H1 (cell line): Measurements from ENCODE around the gene NRXN3. TPM values are rescaled to one million over a fixed set of nuclear protein-coding genes. Genes with fewer than 3 reads are reported as not detected.

Source experiments
- CTCF ChIA-PET: fragments of 300-600 bp; sonication (Branson Sonifier 250); formaldehyde crosslinking; loops from one replicate; lab custom pipeline; 2021; ENCODE audit not compliant: partially characterized antibody; lab: Charles Lee
- POLR2A ChIA-PET: fragments of 300-600 bp; sonication (Branson Sonifier 250); formaldehyde crosslinking; loops from one replicate; lab custom pipeline; 2021; ENCODE audit warnings: inconsistent platforms; ENCODE audit not compliant: partially characterized antibody; lab: Charles Lee
- DNase-seq, 2 experiments: peaks; one replicate each; pipeline versions ENCODE4 v3.0.0 to v3.0.0-alpha.2; 2010 to 2022; ENCODE audit warnings: low spot score in 2 of 2, low read depth in 1 of 2, mixed read lengths in 1 of 2
- FAIRE-seq: peaks from 2 replicates; lab custom pipeline; 2011; peaks lifted over from hg19 to GRCh38; lab: Jason Lieb, UNC
- H2AFZ ChIP-seq: 2 replicates; pipeline ENCODE4 v1.8.1; 2012; ENCODE audit warnings: low read length, inconsistent platforms
- H2AK5ac ChIP-seq: 2 replicates; pipeline ENCODE4 v1.6.1; 2013; ENCODE audit warnings: low read depth, low read length
- H2BK120ac ChIP-seq: replicated peaks from 2 replicates; pipeline ENCODE3; 2013; ENCODE audit warnings: low read depth, low read length, inconsistent platforms
- H2BK12ac ChIP-seq: 2 replicates; pipeline ENCODE4 v1.6.1; 2013; ENCODE audit warnings: low read depth, low read length
- H2BK15ac ChIP-seq: 2 replicates; pipeline ENCODE4 v1.6.1; 2013; ENCODE audit warnings: low read length
- H2BK20ac ChIP-seq: 2 replicates; pipeline ENCODE4 v1.6.1; 2013; ENCODE audit warnings: low read length
- H2BK5ac ChIP-seq: 2 replicates; pipeline ENCODE4 v1.6.1; 2013; ENCODE audit warnings: low read depth, low read length
- H3K14ac ChIP-seq: 2 replicates; pipeline ENCODE4 v1.6.1; 2013; ENCODE audit warnings: inconsistent platforms; ENCODE audit not compliant: insufficient read length
- H3K18ac ChIP-seq: 2 replicates; pipeline ENCODE4 v1.6.1; 2013; ENCODE audit warnings: low read length; ENCODE audit errors: extremely low read depth
- H3K23ac ChIP-seq: 2 replicates; pipeline ENCODE4 v1.6.1; 2013; ENCODE audit warnings: inconsistent platforms; ENCODE audit not compliant: insufficient read length
- H3K23me2 ChIP-seq: 2 replicates; pipeline ENCODE4 v1.6.1; 2013; ENCODE audit warnings: low read depth, low read length
- H3K27ac ChIP-seq: 2 replicates; pipeline ENCODE4 v1.6.1; 2011; ENCODE audit warnings: low read depth, low read length, inconsistent platforms
- H3K27me3 ChIP-seq, 4 experiments: replicated peaks in 1 of 4; 1 replicate in 1 of 4; 2 replicates in 3 of 4; pipeline versions ENCODE4 v1.6.1 to v1.8.1; 2011 to 2013; ENCODE audit warnings: low read length in 3 of 4, mild to moderate bottlenecking in 3 of 4, inconsistent platforms in 2 of 4, mixed read lengths in 2 of 4, moderate library complexity in 1 of 4; ENCODE audit not compliant: control insufficient read depth in 3 of 4, insufficient read depth in 3 of 4; ENCODE audit errors: extremely low read depth in 1 of 4
- H3K36me3 ChIP-seq, 4 experiments: 2 replicates each; pipeline versions ENCODE4 v1.6.1 to v1.8.1; 2011 to 2013; ENCODE audit warnings: mild to moderate bottlenecking in 4 of 4, low read length in 3 of 4, moderate library complexity in 2 of 4, control low read depth in 1 of 4, inconsistent platforms in 1 of 4; ENCODE audit not compliant: insufficient read depth in 4 of 4, control insufficient read depth in 2 of 4
- H3K4ac ChIP-seq: replicated peaks from 2 replicates; pipeline ENCODE3; 2013; ENCODE audit warnings: low read length, low read depth, mixed read lengths, inconsistent platforms; ENCODE audit not compliant: insufficient read length
- H3K4me1 ChIP-seq, 4 experiments: replicated peaks in 1 of 4; 1 replicate in 1 of 4; 2 replicates in 3 of 4; pipeline versions ENCODE4 v1.6.1 to v1.8.1; 2011 to 2013; ENCODE audit warnings: low read length in 3 of 4, inconsistent platforms in 2 of 4, mixed read lengths in 1 of 4; ENCODE audit not compliant: insufficient read depth in 4 of 4, control insufficient read depth in 3 of 4
- H3K4me2 ChIP-seq, 2 experiments: 2 replicates each; pipeline versions ENCODE4 v1.6.1 to v1.8.1; 2011 to 2013; ENCODE audit warnings: low read depth in 2 of 2, low read length in 2 of 2, control low read depth in 1 of 2, inconsistent platforms in 1 of 2, mild to moderate bottlenecking in 1 of 2; ENCODE audit not compliant: insufficient read depth in 1 of 2
- H3K4me3 ChIP-seq, 4 experiments: fragments of 200-600, 300-600 bp in 1 of 4; sonication (generic), shearing (Covaris generic), sonication (Bioruptor Twin) in 1 of 4; 2 replicates each; pipeline versions ENCODE4 v1.5.1 to v1.8.1; 2011 to 2016; ENCODE audit warnings: low read length in 4 of 4, low read depth in 3 of 4, control low read depth in 2 of 4, inconsistent platforms in 2 of 4, mild to moderate bottlenecking in 2 of 4, mixed read lengths in 1 of 4, moderate library complexity in 1 of 4; ENCODE audit not compliant: insufficient read depth in 2 of 4; ENCODE audit errors: extremely low read depth in 1 of 4
- H3K56ac ChIP-seq: replicated peaks from 2 replicates; pipeline ENCODE3; 2013; ENCODE audit warnings: low read depth, mild to moderate bottlenecking, mixed read lengths, low read length, inconsistent platforms; ENCODE audit not compliant: insufficient read length
- H3K79me1 ChIP-seq: 2 replicates; pipeline ENCODE4 v1.6.1; 2013; ENCODE audit warnings: low read depth, low read length, control low read depth
- H3K79me2 ChIP-seq, 2 experiments: 2 replicates each; pipeline versions ENCODE4 v1.6.1 to v1.8.1; 2012 to 2013; ENCODE audit warnings: low read length in 2 of 2, mild to moderate bottlenecking in 2 of 2, inconsistent platforms in 1 of 2; ENCODE audit not compliant: insufficient read depth in 2 of 2, control insufficient read depth in 1 of 2
- H3K9ac ChIP-seq, 4 experiments: replicated peaks in 1 of 4; 1 replicate in 1 of 4; 2 replicates in 3 of 4; pipeline versions ENCODE4 v1.6.1 to v1.8.1; 2011 to 2013; ENCODE audit warnings: low read depth in 3 of 4, low read length in 3 of 4, control low read depth in 2 of 4, mild to moderate bottlenecking in 2 of 4, moderate library complexity in 2 of 4, inconsistent platforms in 1 of 4; ENCODE audit errors: extremely low read depth in 1 of 4
- H3K9me3 ChIP-seq, 2 experiments: 2 replicates each; pipeline versions ENCODE4 v1.6.1 to v1.8.1; 2012 to 2013; ENCODE audit warnings: mild to moderate bottlenecking in 2 of 2, moderate library complexity in 2 of 2, control low read depth in 1 of 2, inconsistent platforms in 1 of 2, low read depth in 1 of 2, low read length in 1 of 2, mixed read lengths in 1 of 2; ENCODE audit not compliant: insufficient read depth in 2 of 2
- H4K20me1 ChIP-seq, 2 experiments: replicated peaks in 1 of 2; 2 replicates each; pipeline versions ENCODE3 to v1.8.1; 2011 to 2013; ENCODE audit warnings: inconsistent platforms in 2 of 2, low read length in 2 of 2, mild to moderate bottlenecking in 1 of 2; ENCODE audit not compliant: insufficient read depth in 2 of 2, control insufficient read depth in 1 of 2
- H4K5ac ChIP-seq: 2 replicates; pipeline ENCODE4 v1.6.1; 2013; ENCODE audit warnings: low read length, low read depth, mixed read lengths, inconsistent platforms; ENCODE audit not compliant: insufficient read length
- H4K8ac ChIP-seq: 2 replicates; pipeline ENCODE4 v1.8.0; 2013; ENCODE audit warnings: mild to moderate bottlenecking, moderate library complexity, low read length, inconsistent platforms; ENCODE audit not compliant: insufficient read depth; ENCODE audit errors: extremely low read depth
- H4K91ac ChIP-seq: replicated peaks from 2 replicates; pipeline ENCODE3; 2013; ENCODE audit warnings: low read length, mixed read lengths, inconsistent platforms; ENCODE audit not compliant: insufficient read length
- CBX8 ChIP-seq: fragments of 300-800, 300-1000 bp; sonication (generic); IDR thresholded peaks from 2 replicates; pipeline ENCODE4 v1.7.1; 2016; ENCODE audit warnings: low read depth, low read length, borderline replicate concordance
- CEBPB ChIP-seq: IDR thresholded peaks from 2 replicates; pipeline ENCODE4 v1.6.1; 2012; ENCODE audit warnings: low read depth, low read length
- CREB1 ChIP-seq: IDR thresholded peaks from 2 replicates; pipeline ENCODE4 v1.6.1; 2012; ENCODE audit warnings: inconsistent platforms
- CTBP2 ChIP-seq: IDR thresholded peaks from 2 replicates; pipeline ENCODE4 v1.7.0; 2011; ENCODE audit warnings: borderline replicate concordance, mild to moderate bottlenecking, moderate library complexity, mixed read lengths, low read length; ENCODE audit not compliant: insufficient read depth, insufficient read length
- JUN ChIP-seq: IDR thresholded peaks from 2 replicates; pipeline ENCODE4 v1.6.1; 2011; ENCODE audit warnings: low read depth, mild to moderate bottlenecking, improper control_type of control experiment, low read length
- KDM1A ChIP-seq: fragments of 200-600, 300-600 bp; sonication (generic); IDR thresholded peaks from 2 replicates; pipeline ENCODE4 v1.7.1; 2016; ENCODE audit warnings: mild to moderate bottlenecking, low read length, borderline replicate concordance
- NANOG ChIP-seq: IDR thresholded peaks from 2 replicates; pipeline ENCODE4 v1.6.1; 2011; ENCODE audit warnings: low read length, low read depth, mild to moderate bottlenecking, inconsistent platforms; ENCODE audit not compliant: insufficient read depth, poor library complexity, severe bottlenecking
- NRF1 ChIP-seq: IDR thresholded peaks from 2 replicates; pipeline ENCODE4 v1.6.1; 2011; ENCODE audit warnings: mild to moderate bottlenecking, low read depth, low read length, improper control_type of control experiment
- POLR2AphosphoS5 ChIP-seq: IDR thresholded peaks from 2 replicates; pipeline ENCODE4 v1.6.1; 2011; ENCODE audit warnings: low read depth, low read length
- RFX5 ChIP-seq: IDR thresholded peaks from 2 replicates; pipeline ENCODE4 v1.6.1; 2011; ENCODE audit warnings: low read depth, low read length, improper control_type of control experiment, borderline replicate concordance
- SIX5 ChIP-seq: IDR thresholded peaks from 2 replicates; pipeline ENCODE4 v1.6.1; 2011; ENCODE audit warnings: mild to moderate bottlenecking, low read depth, low read length
- SP2 ChIP-seq: IDR thresholded peaks from 2 replicates; pipeline ENCODE4 v1.6.1; 2012; ENCODE audit warnings: mild to moderate bottlenecking, low read length, inconsistent platforms
- SUZ12 ChIP-seq: fragments of 200-600 bp; sonication (generic); IDR thresholded peaks from 2 replicates; pipeline ENCODE4 v1.6.1; 2012; ENCODE audit warnings: mild to moderate bottlenecking, inconsistent platforms, low read length, moderate library complexity, mixed read lengths
- WGBS, 2 experiments: shearing (Covaris generic) in 1 of 2; methylation state at CpG; one replicate each; pipeline versions ENCODE4 v1.1.6 to v1.1.7; 2013 to 2015; ENCODE audit warnings: low lambda C conversion rate in 2 of 2, mixed read lengths in 2 of 2, inconsistent platforms in 1 of 2, low coverage in 1 of 2, missing lambda C conversion rate in 1 of 2; ENCODE audit not compliant: insufficient replicate concordance in 2 of 2, insufficient coverage in 1 of 2, insufficient read length in 1 of 2; ENCODE audit errors: extremely low coverage in 1 of 2, missing lambda C conversion rate in 1 of 2; 5-methylcytosine and 5-hydroxymethylcytosine counted together
- polyA plus RNA-seq, 7 experiments: library from polyadenylated mRNA; depleted of rRNA in 3 of 7; stranded (reverse) in 5 of 7; unstranded in 2 of 7; fragments of >200 nt in 5 of 7; fragments of 200-250 nt in 2 of 7; gene quantifications; 1 replicate in 5 of 7; 2 replicates in 1 of 7; 4 replicates in 1 of 7; pipeline versions ENCODE4 v1.2.1 to v1.2.3, GENCODE V29; 2011 to 2013; ENCODE audit warnings: missing spikeins in 2 of 7, mixed read lengths in 2 of 7
- total RNA-seq: library from RNA; stranded (reverse); fragmentation: NEBNext Ultra II Directional; extraction: Animal tissue kit (Norgen Biotek cat#: 25700); gene quantifications from 2 replicates; pipeline ENCODE4 v1.2.1, GENCODE V29; 2021
- TF ChIP-seq, protein P1 (sequence below): IDR thresholded peaks from 2 replicates; pipeline ENCODE4 v1.6.1; 2012; ENCODE audit warnings: inconsistent platforms

The NRXN3 gene
- total and polyA plus RNA-seq, 2 of the 8 experiments (the other 6 are each of a cell fraction or from before 2014, with no cell fraction given) = 2.6 to 4.1 TPM

GRCh38 chr14:79510659-79511058 is 1340.5 kb downstream of the NRXN3 start:
- Histone ChIP-seq H2AFZ (no peak overlapping the region), H4K8ac (no peak overlapping the region), H3K9me3 (no peaks in the 10 kb centered on the region), H2AK5ac (no peak overlapping the region), H3K23ac (no peak overlapping the region), H3K27ac (no peak overlapping the region), H3K23me2 (no peaks in the 10 kb centered on the region), H2BK120ac (no peak overlapping the region), H3K18ac (no peak overlapping the region), H3K4me3 (no peak overlapping the region), H3K27me3 (no peaks in the 10 kb centered on the region), H3K9ac (no peak overlapping the region), H3K14ac (no peak overlapping the region), H2BK15ac (no peak overlapping the region), H2BK5ac (no peak overlapping the region), H4K5ac (no peak overlapping the region), H4K20me1 (no peaks in the 10 kb centered on the region), H3K4ac (no peak overlapping the region), H3K79me2 (no peaks in the 10 kb centered on the region), H3K36me3 (no peaks in the 10 kb centered on the region), H4K91ac (no peak overlapping the region), H3K4me1 (peaks cover 0 to under 1% (median 0%) of the 10 kb centered on the region in 4 experiments; a peak in 3 of 7 replicates), H2BK12ac (no peak overlapping the region), H3K4me2 (no peak overlapping the region), H2BK20ac (no peak overlapping the region), H3K79me1 (no peaks in the 10 kb centered on the region), H3K56ac (no peak overlapping the region)
- ChIA-PET POLR2A (no interaction called here), CTCF (interaction anchor here (1.0 to 2.0 kb wide), 3 partner anchors 30 to 433 kb away, joined by 3 to 11 read pairs (median 3); no protein-coding TSS in a partner anchor)
- 62% methylated on average over 3 of the region's 3 CpGs; no CpG with 5 or more reads in 1 of the 2 experiments for WGBS, 2 experiments
- DNase-seq (no peak), FAIRE-seq (no peak)
- TF ChIP-seq KDM1A = no peak
- no peak for TF ChIP-seq NANOG
- no peak for TF ChIP-seq CBX8
- TF ChIP-seq CEBPB = no peak
- TF ChIP-seq SUZ12 = no peak
- no peak for TF ChIP-seq SIX5
- TF ChIP-seq SP2 = no peak
- TF ChIP-seq CREB1 = no peak
- TF ChIP-seq CTBP2 = no peak
- TF ChIP-seq JUN = no peak
- TF ChIP-seq, protein P1, sequence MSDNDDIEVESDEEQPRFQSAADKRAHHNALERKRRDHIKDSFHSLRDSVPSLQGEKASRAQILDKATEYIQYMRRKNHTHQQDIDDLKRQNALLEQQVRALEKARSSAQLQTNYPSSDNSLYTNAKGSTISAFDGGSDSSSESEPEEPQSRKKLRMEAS = no peak
- no peak for TF ChIP-seq POLR2AphosphoS5
- TF ChIP-seq RFX5 = no peak
- TF ChIP-seq NRF1 = no peak
